GM23338 (cell line): ENCODE measurements around the gene CD302. TPM values are rescaled to one million over a fixed set of nuclear protein-coding genes. Genes with fewer than 3 reads are reported as not detected.

Experiments used
- ATAC-seq: fragments of 200-7000 bp; cut with Tn5 transposase; 3 replicates; pipeline ENCODE4 v1.9.1; 2020
- DNase-seq: peaks from one replicate; pipeline ENCODE4 v3.0.0-alpha.2; 2015; ENCODE audit warnings: low spot score
- H2AFZ ChIP-seq: fragments of 200-600 bp; sonication (generic); 2 replicates; pipeline ENCODE4 v1.8.0; 2016; ENCODE audit warnings: antibody characterized with exemption, mild to moderate bottlenecking, moderate library complexity
- H3F3A ChIP-seq: fragments of 200-600 bp; sonication (generic); replicated peaks from 2 replicates; pipeline ENCODE4 v1.8.0; 2017; ENCODE audit warnings: antibody characterized with exemption, mixed run types, low read depth
- H3K27ac ChIP-seq: fragments of 200-600 bp; sonication (generic); 2 replicates; pipeline ENCODE4 v1.6.1; 2016; ENCODE audit warnings: low read depth
- H3K27me3 ChIP-seq: fragments of 200-600 bp; sonication (generic); 2 replicates; pipeline ENCODE4 v1.8.0; 2016; ENCODE audit warnings: mild to moderate bottlenecking, mixed run types, moderate library complexity; ENCODE audit not compliant: insufficient read depth
- H3K36me3 ChIP-seq: fragments of 200-600 bp; sonication (generic); 2 replicates; pipeline ENCODE4 v1.8.0; 2016; ENCODE audit warnings: mild to moderate bottlenecking; ENCODE audit not compliant: insufficient read depth
- H3K4me1 ChIP-seq: fragments of 200-600 bp; sonication (generic); 2 replicates; pipeline ENCODE4 v1.8.0; 2016; ENCODE audit warnings: mild to moderate bottlenecking, moderate library complexity; ENCODE audit not compliant: insufficient read depth
- H3K4me2 ChIP-seq: fragments of 200-600 bp; sonication (generic); 2 replicates; pipeline ENCODE4 v1.7.1; 2017; ENCODE audit warnings: mixed run types
- H3K4me3 ChIP-seq: fragments of 200-600 bp; sonication (generic); 2 replicates; pipeline ENCODE4 v1.6.1; 2016; ENCODE audit warnings: mixed run types
- H3K79me2 ChIP-seq: fragments of 200-600 bp; sonication (generic); replicated peaks from 2 replicates; pipeline ENCODE4 v1.8.0; 2017; ENCODE audit warnings: mild to moderate bottlenecking; ENCODE audit not compliant: insufficient read depth
- H3K9me2 ChIP-seq: fragments of 200-600 bp; sonication (generic); 2 replicates; pipeline ENCODE4 v1.8.0; 2017; ENCODE audit not compliant: insufficient read depth
- H4K20me1 ChIP-seq: fragments of 200-600 bp; sonication (generic); replicated peaks from 2 replicates; pipeline ENCODE4 v1.8.0; 2017; ENCODE audit warnings: mild to moderate bottlenecking; ENCODE audit not compliant: insufficient read depth
- H3K27ac Mint-ChIP-seq: 2 replicates; pipeline ENCODE4 v1.8.0; 2020; ENCODE audit warnings: inconsistent platforms, mild to moderate bottlenecking, moderate library complexity, mixed read lengths
- H3K27me3 Mint-ChIP-seq: 3 replicates; pipeline ENCODE4 v1.8.0; 2022; ENCODE audit warnings: low read depth, mild to moderate bottlenecking, moderate library complexity, mixed read lengths, inconsistent platforms; ENCODE audit not compliant: insufficient read depth, poor library complexity
- H3K36me3 Mint-ChIP-seq: 3 replicates; pipeline ENCODE4 v1.8.0; 2021; ENCODE audit warnings: low read depth, mild to moderate bottlenecking, inconsistent platforms, moderate library complexity, mixed read lengths
- H3K4me1 Mint-ChIP-seq: 3 replicates; pipeline ENCODE4 v1.8.0; 2020; ENCODE audit warnings: mild to moderate bottlenecking, inconsistent platforms, mixed read lengths
- H3K4me3 Mint-ChIP-seq: 3 replicates; pipeline ENCODE4 v1.8.0; 2021; ENCODE audit warnings: moderate library complexity, mild to moderate bottlenecking, inconsistent platforms, mixed read lengths
- H3K9me3 Mint-ChIP-seq: 3 replicates; pipeline ENCODE4 v1.8.0; 2020; ENCODE audit warnings: moderate library complexity, mild to moderate bottlenecking, inconsistent platforms, mixed read lengths
- CREB1 ChIP-seq: fragments of 250-450 bp; sonication (Bioruptor Pico); IDR thresholded peaks from 2 replicates; pipeline ENCODE4 v1.5.0; 2020; ENCODE audit warnings: low read depth, mild to moderate bottlenecking, moderate library complexity
- ETS1 ChIP-seq: IDR thresholded peaks from 2 replicates; pipeline ENCODE4 v1.6.1; 2016; ENCODE audit warnings: antibody characterized with exemption
- REST ChIP-seq: IDR thresholded peaks from one replicate; pipeline ENCODE4 v1.6.1; 2018; ENCODE audit warnings: antibody characterized with exemption; ENCODE audit not compliant: unreplicated experiment
- ZNF462 ChIP-seq: fragments of 250-450 bp; sonication (Bioruptor Pico); IDR thresholded peaks from 2 replicates; pipeline ENCODE4 v1.5.0; 2020; ENCODE audit warnings: mild to moderate bottlenecking, moderate library complexity
- polyA plus RNA-seq: library from polyadenylated mRNA; unstranded; fragments of >200 nt; fragmentation: Nextera tagmentation; extraction: Ambion mirVana; gene quantifications from 2 replicates; pipeline ENCODE4 v1.2.1, GENCODE V29; 2016
- total RNA-seq: library from RNA; depleted of rRNA; stranded (reverse); fragments of >200 nt; shearing (Covaris generic); gene quantifications from 2 replicates; pipeline ENCODE4 v1.2.3, GENCODE V29; 2014

The CD302 gene
- total and polyA plus RNA-seq, 2 experiments from 2014 or later: 1.6 to 1.9 TPM

- no peak for TF ChIP-seq ZNF462 (CRISPR knock-in tag)
- no peak for TF ChIP-seq ETS1
- TF ChIP-seq REST: no peak
Measured at GRCh38 chr2:159753797-159754196, 44.2 kb downstream of the CD302 start (continued).

- H3K4me2 ChIP-seq: no peak overlapping the region
- peaks cover 4% of the 10 kb centered on the region; the same call in 1 of the 2 replicates for H3F3A ChIP-seq
- H3K27ac ChIP-seq: no peak overlapping the region
- Mint-ChIP-seq H3K36me3 (peaks cover 62% of the 10 kb centered on the region), H3K27me3 (no peaks in the 10 kb centered on the region), H3K27ac (no peak overlapping the region), H3K4me3 (no peak overlapping the region), H3K9me3 (no peaks in the 10 kb centered on the region), H3K4me1 (no peaks in the 10 kb centered on the region; the same call in 2 of the 3 replicates)
- peaks cover 30% of the 10 kb centered on the region for H3K36me3 ChIP-seq
- H3K4me1 ChIP-seq: no peaks in the 10 kb centered on the region
- no peak for ATAC-seq
- DNase-seq: no peak
- peaks cover 21% of the 10 kb centered on the region for H4K20me1 ChIP-seq
- H3K79me2 ChIP-seq: peaks cover 69% of the 10 kb centered on the region
- H3K27me3 ChIP-seq: no peaks in the 10 kb centered on the region
- H3K9me2 ChIP-seq: no peaks in the 10 kb centered on the region
- H2AFZ ChIP-seq: no peak overlapping the region
- H3K4me3 ChIP-seq: no peak overlapping the region
- TF ChIP-seq ETS1 (no peak), CREB1 (CRISPR knock-in tag) (no peak)
Measured at GRCh38 chr2:159750873-159751272, 47.1 kb downstream of the CD302 start.
